Lower leg skin (tissue), 4 donors: Measurements from ENCODE around the gene DZIP1. TPM values are rescaled to one million over a fixed set of nuclear protein-coding genes. Genes with fewer than 3 reads are reported as not detected.

ENCODE experiments used
- DNase-seq, 2 donors: peaks; one replicate each; pipeline ENCODE4 v3.0.0-alpha.2; 2019; ENCODE audit warnings: low spot score in 2 of 2
- H3K4me3 ChIP-seq: fragments of 200-600 bp; sonication (generic); 2 replicates; pipeline ENCODE4 v1.5.1; 2017; ENCODE audit warnings: mild to moderate bottlenecking, low read depth; ENCODE audit not compliant: poor library complexity, severe bottlenecking
- CTCF ChIP-seq, 3 donors: fragments of 450-650 bp; IDR thresholded peaks; one replicate each; pipeline ENCODE4 v1.5.1; 2016; ENCODE audit warnings: antibody characterized with exemption in 3 of 3, mild to moderate bottlenecking in 3 of 3, moderate library complexity in 2 of 3
- POLR2A ChIP-seq, 2 donors: fragments of 450-650 bp; IDR thresholded peaks; one replicate each; pipeline ENCODE4 v1.6.1; 2016 to 2017; ENCODE audit warnings: antibody characterized with exemption in 2 of 2, mild to moderate bottlenecking in 1 of 2, moderate library complexity in 1 of 2
- WGBS, 2 donors: methylation state at CpG; one replicate each; pipeline ENCODE4 v1.1.5; 2018; 5-methylcytosine and 5-hydroxymethylcytosine counted together
- intact Hi-C: fragments of 100-400 bp; cut with DNase I; formaldehyde crosslinking; loops from one replicate; pipeline ENCODE4 v1.15.0; 2023; ENCODE audit warnings: low total_unique reads
- total RNA-seq, 4 donors: library from RNA; depleted of rRNA; stranded (reverse); fragments of >200 nt; gene quantifications; one replicate each; pipeline ENCODE4 v1.1.0, GENCODE V29; 2016

The DZIP1 gene
- total RNA-seq, 4 donors from 2014 or later = 0.42 to 2.7 (median 1.8) TPM

- TF ChIP-seq POLR2A (IDR thresholded peaks at IDR 0.05) (no peak), CTCF (IDR thresholded peaks at IDR 0.05) (no peak)
- 74 to 87% methylated on average over 3 of the region's 3 CpGs for WGBS, 2 donors
- no peak overlapping the region for H3K4me3 ChIP-seq
- DNase-seq = no peak
- intact Hi-C loops = no loop called here
Observed at GRCh38 chr13:95588134-95588533, 56.4 kb downstream of the DZIP1 start.

GRCh38 chr13:95585867-95586266 lies 58.6 kb downstream of the DZIP1 start:
- DNase-seq = no peak
- no peak overlapping the region for H3K4me3 ChIP-seq
- intact Hi-C loops = no loop called here
- TF ChIP-seq CTCF (IDR thresholded peaks at IDR 0.05) (no peak), POLR2A (IDR thresholded peaks at IDR 0.05) (no peak)
- 61 to 69% methylated on average over 4 of the region's 4 CpGs for whole genome bisulfite sequencing, 2 donors

GRCh38 chr13:95579303-95579702 lies 65.2 kb downstream of the DZIP1 start:
- TF ChIP-seq POLR2A (IDR thresholded peaks at IDR 0.05) (no peak), CTCF (IDR thresholded peaks at IDR 0.05) (no peak)
- no peak for DNase-seq
- intact Hi-C loops = no loop called here
- WGBS, 2 donors = 83 to 85% methylated on average over 3 of the region's 3 CpGs
- no peak overlapping the region for H3K4me3 ChIP-seq

- WGBS, 2 donors = 84 to 88% methylated on average over 4 of the region's 4 CpGs
- TF ChIP-seq CTCF (IDR thresholded peaks at IDR 0.05) (no peak), POLR2A (IDR thresholded peaks at IDR 0.05) (no peak)
- intact Hi-C loops = no loop called here
- DNase-seq = no peak
- no peak overlapping the region for H3K4me3 ChIP-seq
Observed at GRCh38 chr13:95573221-95573620, 71.3 kb downstream of the DZIP1 start.

- TF ChIP-seq CTCF (IDR thresholded peaks at IDR 0.05) (no peak), POLR2A (IDR thresholded peaks at IDR 0.05) (no peak)
- H3K4me3 ChIP-seq = no peak overlapping the region
- no peak for DNase-seq
- 41 to 57% methylated on average over 6 of the region's 6 CpGs for WGBS, 2 donors
- intact Hi-C loops = no loop called here
Observed at GRCh38 chr13:95571941-95572340, 72.6 kb downstream of the DZIP1 start.

- 71 to 76% methylated on average over 5 of the region's 5 CpGs for WGBS, 2 donors
- DNase-seq = no peak
- intact Hi-C loops = no loop called here
- no peak for TF ChIP-seq CTCF (IDR thresholded peaks at IDR 0.05)
- TF ChIP-seq POLR2A (IDR thresholded peaks at IDR 0.05) = no peak
- no peak overlapping the region for H3K4me3 ChIP-seq
Observed at GRCh38 chr13:95570016-95570415, 74.5 kb downstream of the DZIP1 start.
